ENCODE results near the gene SPAG9.
"Not testable (repeated sequence)": the region's sequence is repeated elsewhere in the genome, so short reads cannot be mapped to it uniquely, and the experiment has no call there.

SPAG9 gene

DNA sequence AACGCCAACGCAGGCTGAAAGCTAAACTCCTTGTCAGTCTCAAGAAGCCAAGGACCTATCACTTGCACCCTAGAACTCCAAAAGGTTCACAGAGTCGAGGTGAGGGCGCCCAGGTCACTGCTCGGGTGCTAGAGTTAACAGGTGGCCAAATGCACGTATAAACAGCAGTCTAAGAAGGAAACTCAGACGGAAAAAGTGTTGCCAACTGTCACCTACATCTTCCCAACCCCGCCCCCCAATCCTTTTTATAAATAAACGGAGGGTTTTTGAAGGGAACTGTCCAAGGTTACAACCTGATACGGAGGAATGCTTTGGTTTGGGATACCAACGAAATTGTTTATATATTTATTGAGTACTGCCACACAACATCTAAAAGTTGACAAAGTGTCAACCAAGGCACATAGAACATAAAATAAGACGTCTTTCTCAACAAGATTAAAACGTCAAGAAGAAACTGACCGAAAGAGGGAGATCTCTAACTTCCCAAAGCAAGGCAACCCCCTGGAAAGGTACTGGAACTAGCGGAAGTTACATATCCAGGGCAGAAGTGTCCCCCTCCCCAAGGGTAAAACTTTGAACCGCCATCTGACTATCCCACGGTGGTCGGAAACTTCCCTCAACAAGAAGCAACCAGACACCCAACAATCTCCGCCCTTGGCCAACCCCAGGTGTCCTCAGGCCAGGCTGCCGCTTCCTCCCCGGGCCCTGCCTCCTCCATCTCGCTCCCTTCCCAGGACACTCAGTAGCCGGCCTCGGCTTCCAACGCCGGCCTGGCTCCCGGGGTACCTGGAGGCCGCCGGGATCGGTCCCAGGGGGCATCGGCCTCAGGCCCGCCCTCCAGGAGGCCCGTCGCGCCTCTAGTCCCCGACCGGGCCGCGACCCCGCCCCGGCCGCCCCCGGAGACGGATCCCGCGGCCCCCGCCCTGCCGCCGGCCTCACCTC, 982 bp downstream of the SPAG9 start:
- Mint-ChIP-seq H3K27ac (peak overlapping the region; percentile 95), H3K27me3 (no peaks in the 10 kb centered on the region), H3K4me1 (ENCODE audit: low read depth) (peaks cover 65% of the 10 kb centered on the region), H3K36me3 (ENCODE audit: low read depth) (peaks cover 11% of the 10 kb centered on the region), H3K4me3 (peak overlapping the region; percentile 89), H3K9me3 (no peaks in the 10 kb centered on the region)

- H3K27ac Mint-ChIP-seq, result no peak overlapping the region
- no peaks in the 10 kb centered on the region for H3K27me3 Mint-ChIP-seq
- H3K36me3 Mint-ChIP-seq (ENCODE audit: low read depth), result peaks cover 11% of the 10 kb centered on the region
- peaks cover 65% of the 10 kb centered on the region for H3K4me1 Mint-ChIP-seq (ENCODE audit: low read depth)
- peak overlapping the region; percentile 89 for H3K4me3 Mint-ChIP-seq
- no peaks in the 10 kb centered on the region for H3K9me3 Mint-ChIP-seq
Measured at GRCh38 chr17:51118330-51119195, 2.1 kb downstream of the SPAG9 start.

DNA sequence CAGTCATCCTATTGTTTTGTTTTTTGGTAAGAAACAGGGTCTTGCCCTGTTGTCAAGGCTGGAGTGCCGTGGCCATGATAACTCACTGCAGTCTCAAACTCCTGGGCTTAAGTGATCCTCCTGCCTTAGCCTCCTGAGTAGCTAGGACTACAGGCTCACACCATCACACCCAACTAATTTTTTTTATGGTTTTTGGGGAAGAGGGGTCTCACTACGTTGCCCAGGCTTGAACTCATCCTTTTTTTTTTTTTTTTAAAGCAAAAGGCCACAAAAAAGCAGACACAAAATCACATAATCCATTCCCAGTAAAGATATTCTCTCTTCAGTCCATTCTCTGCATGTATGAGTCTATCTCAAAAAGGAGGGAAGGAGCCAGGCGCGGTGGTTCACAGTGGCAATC, 5.5 kb downstream of the SPAG9 start:
- peaks cover 47% of the 10 kb centered on the region for H3K4me1 Mint-ChIP-seq (ENCODE audit: low read depth)
- no peaks in the 10 kb centered on the region for H3K27me3 Mint-ChIP-seq
- no peak overlapping the region for H3K4me3 Mint-ChIP-seq
- no peaks in the 10 kb centered on the region for H3K9me3 Mint-ChIP-seq
- no peak overlapping the region for H3K27ac Mint-ChIP-seq
- H3K36me3 Mint-ChIP-seq (ENCODE audit: low read depth), result peaks cover 11% of the 10 kb centered on the region

GRCh38 chr17:51112303-51113222, 8.1 kb downstream of the SPAG9 start:
- H3K27me3 Mint-ChIP-seq; H3K27ac Mint-ChIP-seq; H3K4me3 Mint-ChIP-seq; H3K36me3 Mint-ChIP-seq (ENCODE audit: low read depth); H3K9me3 Mint-ChIP-seq: not testable (repeated sequence)
- H3K4me1 Mint-ChIP-seq (ENCODE audit: low read depth), result peaks cover 25% of the 10 kb centered on the region

GRCh38 chr17:51107778-51108177, 12.9 kb downstream of the SPAG9 start:
- H3K27ac Mint-ChIP-seq, result no peak overlapping the region
- H3K4me1 Mint-ChIP-seq (ENCODE audit: low read depth), result peaks cover 14% of the 10 kb centered on the region
- H3K36me3 Mint-ChIP-seq (ENCODE audit: low read depth), result peaks cover 13% of the 10 kb centered on the region
- no peaks in the 10 kb centered on the region for H3K9me3 Mint-ChIP-seq
- H3K27me3 Mint-ChIP-seq, result no peaks in the 10 kb centered on the region
- H3K4me3 Mint-ChIP-seq, result no peak overlapping the region

GRCh38 chr17:51103451-51103850, 17.2 kb downstream of the SPAG9 start:
- H3K36me3 Mint-ChIP-seq (ENCODE audit: low read depth), result peaks cover 13% of the 10 kb centered on the region
- H3K9me3 Mint-ChIP-seq, result no peaks in the 10 kb centered on the region
- no peak overlapping the region for H3K4me3 Mint-ChIP-seq
- H3K4me1 Mint-ChIP-seq (ENCODE audit: low read depth), result peaks cover 18% of the 10 kb centered on the region
- no peaks in the 10 kb centered on the region for H3K27me3 Mint-ChIP-seq
- no peak overlapping the region for H3K27ac Mint-ChIP-seq

DNA sequence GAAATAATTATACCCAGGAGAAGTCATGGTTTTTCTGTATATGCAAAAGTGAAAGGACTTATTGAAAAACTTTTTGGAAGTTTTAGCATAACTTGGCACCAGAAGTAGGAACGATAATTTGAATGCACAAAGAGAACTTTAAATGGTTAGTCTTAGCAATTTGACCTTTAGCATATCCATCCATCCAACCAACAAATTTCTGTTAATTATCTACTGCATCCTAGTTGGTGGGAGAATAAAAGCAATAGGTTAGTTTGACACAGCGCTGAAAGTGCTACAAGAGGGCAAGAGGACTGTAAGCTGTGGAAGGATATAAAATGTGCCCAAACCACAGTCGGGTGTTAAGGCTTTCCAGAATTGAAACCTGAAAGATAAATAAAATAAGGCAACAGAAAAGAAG, 17.6 kb downstream of the SPAG9 start:
- no peaks in the 10 kb centered on the region for H3K9me3 Mint-ChIP-seq
- peaks cover 22% of the 10 kb centered on the region for H3K4me1 Mint-ChIP-seq (ENCODE audit: low read depth)
- no peaks in the 10 kb centered on the region for H3K27me3 Mint-ChIP-seq
- no peak overlapping the region for H3K4me3 Mint-ChIP-seq
- H3K36me3 Mint-ChIP-seq (ENCODE audit: low read depth), result peaks cover 13% of the 10 kb centered on the region
- H3K27ac Mint-ChIP-seq, result no peak overlapping the region

GRCh38 chr17:51097708-51098446, 22.8 kb downstream of the SPAG9 start:
- H3K4me1 Mint-ChIP-seq (ENCODE audit: low read depth), result peaks cover 35% of the 10 kb centered on the region
- no peaks in the 10 kb centered on the region for H3K9me3 Mint-ChIP-seq
- H3K36me3 Mint-ChIP-seq (ENCODE audit: low read depth), result peaks cover 11% of the 10 kb centered on the region
- H3K27me3 Mint-ChIP-seq, result no peaks in the 10 kb centered on the region
- no peak overlapping the region for H3K4me3 Mint-ChIP-seq
- no peak overlapping the region for H3K27ac Mint-ChIP-seq

DNA sequence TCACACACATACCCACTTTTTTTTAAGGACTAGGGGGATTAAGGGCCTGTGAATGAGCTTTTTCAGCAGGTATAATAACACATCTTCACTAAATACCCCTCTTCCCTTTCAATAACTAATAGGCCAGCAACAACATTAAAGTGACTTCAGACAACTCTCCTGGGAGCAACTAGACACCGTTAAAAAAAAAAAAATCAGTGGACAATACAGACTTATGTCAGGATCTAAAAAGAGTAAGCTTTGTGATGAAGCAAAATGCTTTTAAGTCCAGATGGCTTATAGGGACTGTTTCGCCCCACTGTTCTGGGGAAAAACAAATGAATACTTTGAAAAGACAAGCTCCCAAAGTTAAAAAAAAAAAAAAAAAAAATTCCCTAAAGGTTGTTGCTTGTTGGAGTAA, 29.0 kb downstream of the SPAG9 start:
- peaks cover 13% of the 10 kb centered on the region for H3K36me3 Mint-ChIP-seq (ENCODE audit: low read depth)
- no peaks in the 10 kb centered on the region for H3K9me3 Mint-ChIP-seq
- H3K4me1 Mint-ChIP-seq (ENCODE audit: low read depth), result peaks cover 25% of the 10 kb centered on the region
- no peak overlapping the region for H3K27ac Mint-ChIP-seq
- H3K27me3 Mint-ChIP-seq, result no peaks in the 10 kb centered on the region
- H3K4me3 Mint-ChIP-seq, result no peak overlapping the region

DNA sequence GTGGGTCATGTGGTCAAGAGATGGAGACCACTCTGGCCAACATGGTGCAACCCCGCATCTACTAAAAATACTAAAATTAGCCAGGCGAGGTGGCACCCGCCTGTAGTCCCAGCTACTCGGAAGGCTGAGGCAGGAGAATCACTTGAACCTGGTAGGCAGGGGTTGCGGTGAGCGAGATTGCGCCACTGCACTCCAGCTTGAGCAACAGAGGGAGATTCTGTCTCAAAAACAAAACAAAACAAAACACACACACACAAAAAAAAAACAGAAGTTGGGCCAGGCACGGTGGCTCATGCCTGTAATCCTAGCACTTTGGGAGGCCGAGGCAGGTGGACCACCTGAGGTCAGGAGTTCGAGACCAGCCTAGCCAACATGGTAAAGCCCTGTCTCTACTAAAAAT, 31.8 kb downstream of the SPAG9 start:
- H3K36me3 Mint-ChIP-seq (ENCODE audit: low read depth); H3K9me3 Mint-ChIP-seq; H3K4me3 Mint-ChIP-seq; H3K27ac Mint-ChIP-seq; H3K27me3 Mint-ChIP-seq: not testable (repeated sequence)
- peaks cover 22% of the 10 kb centered on the region for H3K4me1 Mint-ChIP-seq (ENCODE audit: low read depth)

DNA sequence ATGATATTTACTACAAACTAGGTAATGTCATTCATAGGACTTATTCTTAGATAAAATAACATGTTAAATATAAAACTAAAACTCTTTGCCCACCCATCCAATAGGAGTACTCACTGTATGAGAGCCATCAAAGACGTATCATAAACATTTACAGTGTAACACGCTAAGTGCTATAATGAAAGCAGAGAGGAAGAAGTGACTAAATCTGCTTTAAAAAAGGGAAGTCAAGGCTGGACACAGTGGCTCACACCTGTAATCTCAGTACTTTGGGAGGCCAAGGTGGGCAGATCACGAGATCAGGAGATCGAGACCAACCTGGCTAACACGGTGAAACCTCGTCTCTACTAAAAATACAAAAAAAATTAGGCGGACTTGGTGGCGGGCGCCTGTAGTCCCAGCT, 32.4 kb downstream of the SPAG9 start:
- peaks cover 22% of the 10 kb centered on the region for H3K4me1 Mint-ChIP-seq (ENCODE audit: low read depth)
- peaks cover 6% of the 10 kb centered on the region for H3K36me3 Mint-ChIP-seq (ENCODE audit: low read depth)
- no peak overlapping the region for H3K27ac Mint-ChIP-seq
- H3K4me3 Mint-ChIP-seq, result no peak overlapping the region
- H3K9me3 Mint-ChIP-seq, result no peaks in the 10 kb centered on the region
- no peaks in the 10 kb centered on the region for H3K27me3 Mint-ChIP-seq

DNA sequence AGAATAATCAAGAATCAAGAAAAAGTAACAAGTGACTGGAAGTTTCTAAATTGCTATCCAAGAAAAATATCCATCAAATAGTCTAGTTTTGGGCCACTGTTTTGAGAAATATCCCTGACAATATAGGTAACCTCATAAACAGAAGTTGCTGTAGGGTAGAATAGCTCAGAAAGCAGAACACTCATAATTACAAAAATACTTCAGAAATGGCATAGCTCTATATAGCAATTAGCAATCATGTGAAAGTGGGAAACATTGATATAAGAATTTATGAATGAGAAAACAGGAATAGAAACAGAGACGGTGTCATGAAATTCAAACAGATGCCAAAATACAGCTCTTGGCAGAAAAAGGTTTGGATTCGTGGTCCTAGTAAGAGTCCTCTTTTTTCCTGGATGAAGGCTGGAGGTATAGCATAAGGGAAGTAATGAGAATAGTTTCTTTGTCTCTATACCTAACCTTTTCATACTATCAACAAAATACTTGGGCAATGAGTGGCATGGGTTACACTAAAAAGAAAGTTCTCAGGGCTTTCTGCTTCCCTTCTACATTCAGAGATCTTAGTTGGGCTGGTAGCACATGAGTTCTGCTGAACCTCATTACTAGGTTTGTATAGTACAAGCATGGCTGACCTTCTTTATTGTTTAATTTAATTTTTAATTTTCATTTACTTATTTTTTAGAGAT, 33.5 kb downstream of the SPAG9 start:
- no peaks in the 10 kb centered on the region for H3K27me3 Mint-ChIP-seq
- no peaks in the 10 kb centered on the region for H3K9me3 Mint-ChIP-seq
- H3K4me3 Mint-ChIP-seq, result no peak overlapping the region
- peaks cover 6% of the 10 kb centered on the region for H3K36me3 Mint-ChIP-seq (ENCODE audit: low read depth)
- peaks cover 22% of the 10 kb centered on the region for H3K4me1 Mint-ChIP-seq (ENCODE audit: low read depth)
- no peak overlapping the region for H3K27ac Mint-ChIP-seq

GRCh38 chr17:51085150-51085805, 35.4 kb downstream of the SPAG9 start:
- peaks cover 7% of the 10 kb centered on the region for H3K36me3 Mint-ChIP-seq (ENCODE audit: low read depth)
- H3K4me1 Mint-ChIP-seq (ENCODE audit: low read depth), result peaks cover 18% of the 10 kb centered on the region
- H3K27me3 Mint-ChIP-seq, result no peaks in the 10 kb centered on the region
- no peaks in the 10 kb centered on the region for H3K9me3 Mint-ChIP-seq
- H3K27ac Mint-ChIP-seq, result no peak overlapping the region
- no peak overlapping the region for H3K4me3 Mint-ChIP-seq

All from stimulated activated naive CD8-positive, alpha-beta T cell treated with anti-CD3 and anti-CD28 coated beads, Interleukin-15, Interleukin-2, amounts not matched to agents 100 ng/mL and 50 ng/mL, for 24 hours (primary cell).